Thymus (tissue), 14 donors: ENCODE data around the gene CCDC68. TPM values are rescaled to one million over a fixed set of nuclear protein-coding genes. Genes with fewer than 3 reads are reported as not detected.
A peak's percentile ranks its signal among the peaks of the same experiment; 100 is the strongest.

Experiments used
- DNase-seq, 9 donors: peaks; one replicate each; pipeline ENCODE4 v3.0.0-alpha.2; 2013; ENCODE audit warnings: low spot score in 9 of 9, low read depth in 6 of 9, missing footprints in 1 of 9
- H3K27ac ChIP-seq, 2 donors: one replicate each; pipeline ENCODE4 v1.5.1; 2013; ENCODE audit warnings: control low read depth in 1 of 2, low read depth in 1 of 2, low read length in 1 of 2, mild to moderate bottlenecking in 1 of 2, moderate library complexity in 1 of 2
- H3K27me3 ChIP-seq, 2 donors: one replicate each; pipeline ENCODE4 v1.5.1; 2013; ENCODE audit warnings: low read length in 1 of 2; ENCODE audit not compliant: control insufficient read depth in 2 of 2, insufficient read depth in 1 of 2
- H3K36me3 ChIP-seq, 2 donors: one replicate each; pipeline ENCODE4 v1.5.1; 2013; ENCODE audit warnings: low read length in 1 of 2, mild to moderate bottlenecking in 1 of 2, moderate library complexity in 1 of 2; ENCODE audit not compliant: control insufficient read depth in 2 of 2, insufficient read depth in 2 of 2
- H3K4me1 ChIP-seq, 2 donors: one replicate each; pipeline ENCODE4 v1.5.1; 2013; ENCODE audit warnings: low read length in 2 of 2; ENCODE audit not compliant: control insufficient read depth in 2 of 2, insufficient read depth in 2 of 2
- H3K4me3 ChIP-seq, 2 donors: one replicate each; pipeline ENCODE4 v1.5.1; 2013; ENCODE audit warnings: low read length in 2 of 2, control low read depth in 1 of 2, mild to moderate bottlenecking in 1 of 2
- H3K9me3 ChIP-seq, 2 donors: one replicate each; pipeline ENCODE4 v1.5.1; 2013; ENCODE audit warnings: low read length in 1 of 2, mild to moderate bottlenecking in 1 of 2; ENCODE audit not compliant: control insufficient read depth in 2 of 2, insufficient read depth in 1 of 2
- WGBS: extraction: QIAGEN DNeasy Blood & Tissue Kit; methylation state at CpG from one replicate; pipeline ENCODE4 v1.1.7; 2013; 5-methylcytosine and 5-hydroxymethylcytosine counted together
- long read RNA-seq, 10 donors: transcript quantifications; one replicate each; lab custom pipeline, GENCODE V29; 2026
- polyA plus RNA-seq: library from polyadenylated mRNA; stranded (reverse); fragments of 200-250 nt; gene quantifications from one replicate; pipeline ENCODE4 v1.2.3, GENCODE V29; 2013
- total RNA-seq: library from RNA; stranded (reverse); fragments of 120-200 nt; gene quantifications from one replicate; pipeline ENCODE4 v1.2.4, GENCODE V29; 2013
- donor health status: healthy.

CCDC68 gene, protein sequence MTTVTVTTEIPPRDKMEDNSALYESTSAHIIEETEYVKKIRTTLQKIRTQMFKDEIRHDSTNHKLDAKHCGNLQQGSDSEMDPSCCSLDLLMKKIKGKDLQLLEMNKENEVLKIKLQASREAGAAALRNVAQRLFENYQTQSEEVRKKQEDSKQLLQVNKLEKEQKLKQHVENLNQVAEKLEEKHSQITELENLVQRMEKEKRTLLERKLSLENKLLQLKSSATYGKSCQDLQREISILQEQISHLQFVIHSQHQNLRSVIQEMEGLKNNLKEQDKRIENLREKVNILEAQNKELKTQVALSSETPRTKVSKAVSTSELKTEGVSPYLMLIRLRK
- 0.52 TPM for total RNA-seq
- polyA plus RNA-seq, result 1.8 TPM
- long read RNA-seq, donor 1, result 0 reads
- long read RNA-seq, donor 2, result 0 reads
- long read RNA-seq, donor 3, result 0 reads
- long read RNA-seq, donor 4, result 0 reads
- long read RNA-seq, donor 5, result 0 reads
- long read RNA-seq, donor 6, result 0 reads
- long read RNA-seq, donor 7, result 0 reads
- long read RNA-seq, donor 8, result 0 reads
- long read RNA-seq, donor 9, result 0 reads
- long read RNA-seq, donor 10, result 0 reads

DNA sequence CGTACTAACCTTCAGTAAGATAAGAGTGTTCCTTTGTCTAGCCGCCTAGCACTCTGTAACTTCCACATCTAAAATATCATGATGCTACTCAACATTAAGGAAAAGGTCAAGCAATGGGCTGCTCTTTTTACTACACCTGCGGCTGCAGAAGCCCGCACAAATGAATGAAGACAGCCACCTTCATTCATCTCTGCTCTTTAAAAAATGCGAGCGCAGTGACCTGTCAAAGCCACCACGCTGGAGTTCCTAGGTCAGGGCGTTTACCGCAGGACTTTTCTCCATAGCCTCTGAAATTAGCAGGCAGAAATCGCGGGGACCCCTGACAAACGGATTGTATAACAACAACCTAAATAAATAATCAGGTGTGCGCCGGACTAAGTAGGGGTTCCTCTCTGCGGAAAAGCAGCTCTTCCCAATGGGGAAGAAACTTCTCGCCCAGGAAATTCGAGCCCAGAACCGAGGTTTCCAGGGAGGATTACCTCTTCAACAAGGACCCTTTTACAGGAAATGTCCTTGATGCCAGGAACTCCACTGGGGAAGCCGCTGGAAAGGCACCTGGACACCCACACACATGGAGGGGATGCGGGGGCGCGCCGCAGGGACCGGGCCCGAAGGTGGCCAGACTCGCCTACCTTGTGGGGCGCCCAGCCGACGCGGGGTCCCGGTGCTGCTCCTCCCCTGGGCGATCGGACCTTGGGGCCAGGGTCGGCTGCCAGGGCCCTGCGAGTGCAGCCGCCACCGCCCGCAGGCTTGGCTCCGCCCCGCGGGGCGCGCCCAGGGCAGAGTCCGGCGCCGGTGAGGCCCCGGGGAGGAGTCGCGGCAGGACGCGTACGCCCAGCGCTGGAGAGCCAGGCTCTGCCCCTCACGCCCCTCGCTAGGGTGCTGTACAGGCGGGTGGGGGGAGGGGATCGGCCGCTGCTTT is at the start of gene CCDC68:
Gene CCDC68, minus strand, starts transcription at position 758 of the 922 bp plus-strand sequence. CDS start 16,670 bp downstream, outside the sequence.
- no peaks in the 10 kb centered on the region for H3K9me3 ChIP-seq
- H3K27me3 ChIP-seq, result peaks cover 13 to 27% of the 10 kb centered on the region in 2 donors
- H3K4me1 ChIP-seq, result peaks cover 0 to 2% of the 10 kb centered on the region in 2 donors
- H3K4me3 ChIP-seq, result peak within 1 kb of the TSS in 1 of 2 donors; percentile 28
- no peaks in the 10 kb centered on the region for H3K36me3 ChIP-seq
- 12% methylated on average over 58 of the region's 58 CpGs for WGBS
- no peak within 1 kb of the TSS for H3K27ac ChIP-seq
- no peak for DNase-seq

DNA sequence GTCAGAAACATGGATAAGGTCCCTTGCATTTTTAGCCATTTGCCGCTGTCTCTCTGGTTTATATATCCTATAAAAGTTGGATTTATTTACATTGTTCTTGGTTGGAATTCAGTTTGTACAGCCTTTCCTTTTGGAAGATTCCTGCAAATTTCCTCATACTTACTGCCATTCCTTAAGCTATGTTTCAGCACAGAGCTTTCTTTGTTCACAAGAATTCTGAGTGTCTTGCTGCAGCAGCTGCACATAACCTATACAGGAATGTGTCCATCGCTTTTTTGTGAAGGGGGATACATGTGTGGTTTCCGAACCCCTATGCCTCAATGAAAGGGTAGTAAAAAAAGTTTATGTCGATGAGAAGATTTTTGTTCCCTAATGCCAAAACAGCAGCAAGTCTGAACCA is 48.3 kb upstream of the CCDC68 start:
- no peak for DNase-seq
- Histone ChIP-seq H3K4me1 (no peaks in the 10 kb centered on the region), H3K27ac (no peak overlapping the region), H3K27me3 (no peaks in the 10 kb centered on the region), H3K4me3 (no peak overlapping the region), H3K36me3 (no peaks in the 10 kb centered on the region), H3K9me3 (no peaks in the 10 kb centered on the region)
- 94% methylated on average over 4 of the region's 4 CpGs for WGBS

DNA sequence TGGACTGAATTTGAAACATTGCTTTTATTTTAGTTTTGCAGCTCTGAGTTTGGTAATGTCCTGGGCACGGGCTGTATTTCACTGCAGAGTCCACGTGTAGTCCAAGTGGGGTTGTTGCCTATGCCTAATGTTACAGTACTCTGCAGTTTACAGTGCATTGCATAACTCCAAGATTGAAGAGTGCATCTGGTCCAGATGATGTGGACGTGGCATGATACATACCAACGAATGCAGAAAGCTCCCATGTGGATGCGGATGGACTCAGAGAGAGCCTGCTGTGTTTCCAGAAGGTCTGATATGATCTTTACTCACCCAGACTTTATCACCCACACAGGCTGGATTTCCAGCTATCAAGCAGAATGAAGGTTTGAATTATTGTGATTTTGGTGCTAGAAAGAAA is 44.4 kb upstream of the CCDC68 start:
- H3K9me3 ChIP-seq, result no peaks in the 10 kb centered on the region
- no peaks in the 10 kb centered on the region for H3K4me1 ChIP-seq
- no peak overlapping the region for H3K27ac ChIP-seq
- WGBS, result 95% methylated on average over 5 of the region's 5 CpGs
- no peaks in the 10 kb centered on the region for H3K27me3 ChIP-seq
- H3K4me3 ChIP-seq, result no peak overlapping the region
- no peaks in the 10 kb centered on the region for H3K36me3 ChIP-seq
- no peak for DNase-seq

DNA sequence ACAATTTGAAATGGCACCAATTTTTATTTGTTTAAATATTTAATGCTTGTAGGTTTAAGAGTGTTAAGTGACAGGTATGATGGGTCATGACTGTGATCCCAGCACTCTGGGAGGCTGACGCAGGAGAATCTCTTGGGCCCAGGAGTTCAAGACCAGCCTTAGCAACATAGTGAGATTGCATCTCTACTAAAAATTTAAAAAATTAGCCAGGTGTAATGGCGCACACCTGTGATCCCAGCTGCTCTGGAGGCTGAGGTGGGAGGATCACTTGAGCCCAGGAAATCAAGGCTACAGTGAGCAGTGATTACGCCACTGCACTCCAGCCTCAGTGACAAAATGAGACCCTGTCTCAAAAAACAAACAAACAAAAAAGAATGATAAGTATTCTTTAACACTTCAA is 43.0 kb upstream of the CCDC68 start:
- Histone ChIP-seq H3K4me3 (no peak overlapping the region), H3K9me3 (no peaks in the 10 kb centered on the region), H3K27me3 (no peaks in the 10 kb centered on the region), H3K4me1 (no peaks in the 10 kb centered on the region), H3K36me3 (no peaks in the 10 kb centered on the region), H3K27ac (no peak overlapping the region)
- WGBS, result 66% methylated on average over 3 of the region's 3 CpGs
- DNase-seq, result no peak

DNA sequence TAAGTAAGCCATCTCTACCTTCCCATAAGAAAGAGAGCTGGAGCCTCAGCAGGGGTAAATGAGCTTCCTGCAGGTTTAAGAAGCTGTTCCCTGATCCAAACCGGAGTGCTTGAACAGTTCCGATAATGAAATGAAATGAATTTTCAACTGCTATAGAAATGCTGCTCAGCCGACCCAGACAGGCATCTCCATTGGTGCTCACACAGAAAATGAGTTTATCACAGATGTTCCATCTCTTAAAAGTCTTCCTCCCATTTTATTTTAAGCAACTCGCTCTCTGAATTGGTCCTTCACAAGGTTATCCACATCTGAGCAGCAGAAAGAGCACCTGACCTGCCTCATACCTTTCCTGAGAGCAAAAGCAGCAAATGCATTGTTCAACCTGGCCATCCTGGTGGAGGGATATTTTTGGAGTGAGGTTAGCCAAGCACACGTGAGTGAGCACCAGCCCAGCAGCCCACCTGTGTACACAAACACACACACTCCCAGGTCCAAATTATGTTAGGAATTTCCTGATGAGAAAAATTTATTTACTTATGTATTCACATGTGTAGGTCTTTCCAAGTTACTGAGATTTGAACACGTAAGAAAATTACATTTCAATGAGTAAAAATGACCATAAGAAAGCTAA is 42.2 kb upstream of the CCDC68 start:
- H3K36me3 ChIP-seq, result no peaks in the 10 kb centered on the region
- no peaks in the 10 kb centered on the region for H3K4me1 ChIP-seq
- WGBS, result 92% methylated on average over 6 of the region's 6 CpGs
- no peak overlapping the region for H3K27ac ChIP-seq
- no peaks in the 10 kb centered on the region for H3K27me3 ChIP-seq
- DNase-seq, result no peak
- no peak overlapping the region for H3K4me3 ChIP-seq
- no peaks in the 10 kb centered on the region for H3K9me3 ChIP-seq

DNA sequence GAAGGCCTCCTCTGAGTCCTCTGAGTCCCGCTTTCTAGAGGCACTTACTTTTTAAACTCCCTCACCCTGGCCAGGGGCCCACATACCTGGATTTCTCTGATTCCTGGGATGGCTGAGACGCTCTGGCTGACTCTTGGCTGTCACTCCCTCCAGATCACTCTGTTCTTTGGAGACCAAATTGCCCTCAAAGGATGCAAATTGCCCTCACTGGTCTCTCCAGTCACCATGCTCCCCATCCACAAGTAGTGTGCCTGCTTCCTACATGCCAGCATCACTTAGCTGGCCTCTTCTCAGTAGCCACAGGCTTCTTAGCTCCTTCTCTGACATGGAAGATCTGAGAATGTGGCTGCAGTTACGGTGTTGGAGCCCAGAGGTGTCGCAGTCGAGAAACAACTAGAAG is 41.3 kb upstream of the CCDC68 start:
- Histone ChIP-seq H3K27ac (no peak overlapping the region), H3K4me3 (no peak overlapping the region), H3K9me3 (no peaks in the 10 kb centered on the region), H3K36me3 (no peaks in the 10 kb centered on the region), H3K27me3 (no peaks in the 10 kb centered on the region), H3K4me1 (no peaks in the 10 kb centered on the region)
- DNase-seq, result no peak
- 93% methylated on average over 5 of the region's 5 CpGs for WGBS

DNA sequence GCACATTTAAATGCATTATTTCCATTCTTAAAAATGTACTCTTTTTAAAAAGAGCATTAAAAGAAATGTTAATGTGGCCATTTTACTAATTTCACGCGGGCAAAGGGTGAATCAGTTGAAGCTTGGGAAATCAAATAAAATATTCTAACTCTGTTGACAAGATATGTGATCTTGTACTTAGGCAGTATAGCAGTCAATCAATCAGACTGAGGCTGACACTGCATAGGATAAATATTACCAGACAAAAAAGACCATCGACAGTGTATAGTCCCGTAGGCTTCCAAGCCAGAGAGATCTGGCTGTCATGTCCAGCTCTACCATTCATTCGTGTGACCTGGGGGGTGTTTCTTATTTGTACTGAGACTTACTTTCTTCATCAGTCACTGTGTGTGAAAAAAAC is 39.8 kb upstream of the CCDC68 start:
- Histone ChIP-seq H3K4me1 (no peaks in the 10 kb centered on the region), H3K27me3 (no peaks in the 10 kb centered on the region), H3K36me3 (no peaks in the 10 kb centered on the region), H3K27ac (no peak overlapping the region), H3K4me3 (no peak overlapping the region), H3K9me3 (no peaks in the 10 kb centered on the region)
- DNase-seq, result no peak
- WGBS, result 98% methylated on average over 5 of the region's 5 CpGs

DNA sequence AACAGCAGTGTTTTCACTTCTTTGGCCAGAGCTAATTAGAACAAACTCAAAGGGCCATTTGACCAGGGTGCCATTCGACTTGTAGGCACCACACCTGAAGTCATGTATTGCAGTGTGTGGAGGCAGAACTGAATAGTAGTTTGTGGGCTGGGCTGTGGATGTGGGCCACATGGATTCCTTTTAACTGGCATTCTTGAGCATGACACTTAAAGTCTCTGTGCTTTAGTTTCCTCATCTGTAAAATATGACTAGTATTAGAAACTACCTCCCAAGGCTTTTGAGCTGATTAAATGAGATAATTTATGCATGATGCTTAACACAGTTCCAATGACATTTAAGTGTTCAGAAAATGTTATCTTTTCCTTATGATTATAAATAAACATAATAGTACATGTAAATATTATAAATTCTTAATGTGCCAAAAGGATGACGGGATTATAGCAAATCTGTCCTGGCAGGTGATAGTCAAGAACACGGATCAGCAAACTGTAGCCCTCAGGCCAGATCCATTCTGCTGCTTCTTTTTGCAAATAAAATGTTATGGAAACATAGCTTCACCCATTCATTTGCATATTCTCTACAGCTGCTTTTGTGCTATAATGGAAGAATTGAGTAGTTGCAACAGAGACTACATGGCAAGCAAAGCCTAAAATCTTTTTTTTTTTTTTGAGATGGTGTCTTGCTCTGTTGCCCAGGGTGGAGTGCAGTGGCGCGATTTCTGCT is 36.3 kb upstream of the CCDC68 start:
- Histone ChIP-seq H3K4me3 (no peak overlapping the region), H3K9me3 (no peaks in the 10 kb centered on the region), H3K36me3 (no peaks in the 10 kb centered on the region), H3K4me1 (no peaks in the 10 kb centered on the region), H3K27ac (no peak overlapping the region), H3K27me3 (no peaks in the 10 kb centered on the region)
- no peak for DNase-seq
- 97% methylated on average over 5 of the region's 5 CpGs for WGBS
